NOMO-1 treated with DMSO at 0.1 percent for 48 hours (cell line): Measurements from ENCODE around the gene THEM4.
"Not testable (repeated sequence)": the region's sequence is repeated elsewhere in the genome, so short reads cannot be mapped to it uniquely, and the experiment has no call there.

Source experiments
- DNase-seq: peaks from one replicate; lab custom pipeline; 2025; ENCODE audit not compliant: unreplicated experiment; lab: John Stamatoyannopoulos, UW

Gene THEM4

DNA sequence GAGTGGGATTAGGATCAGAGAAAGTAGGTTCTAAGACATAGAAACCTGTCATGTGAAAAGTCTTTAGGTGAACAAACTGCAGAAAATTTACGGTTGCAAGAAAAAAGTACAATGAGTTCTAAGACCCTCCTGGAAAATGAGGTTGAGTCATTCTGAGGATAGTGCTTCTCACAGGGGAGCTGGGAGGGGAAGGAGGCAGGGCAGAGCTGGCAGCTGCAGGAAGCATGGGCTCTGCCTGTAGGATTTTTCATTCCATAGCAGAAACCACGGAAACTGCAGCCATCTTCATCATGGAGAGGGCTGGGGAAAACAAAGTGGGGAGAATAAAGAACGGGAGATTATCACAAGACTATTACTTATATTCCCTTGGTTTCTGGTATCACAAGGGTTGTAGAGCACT, 25.8 kb upstream of the THEM4 start:
- DNase-seq, result no peak

GRCh38 chr1:151934048-151934493, 24.8 kb upstream of the THEM4 start:
- DNase-seq, result peak; percentile 69

GRCh38 chr1:151924691-151925587, 15.6 kb upstream of the THEM4 start:
- DNase-seq, result no peak

- DNase-seq, result no peak
These were observed 14.1 kb upstream of the THEM4 start for GRCh38 chr1:151923422-151923821.

DNA sequence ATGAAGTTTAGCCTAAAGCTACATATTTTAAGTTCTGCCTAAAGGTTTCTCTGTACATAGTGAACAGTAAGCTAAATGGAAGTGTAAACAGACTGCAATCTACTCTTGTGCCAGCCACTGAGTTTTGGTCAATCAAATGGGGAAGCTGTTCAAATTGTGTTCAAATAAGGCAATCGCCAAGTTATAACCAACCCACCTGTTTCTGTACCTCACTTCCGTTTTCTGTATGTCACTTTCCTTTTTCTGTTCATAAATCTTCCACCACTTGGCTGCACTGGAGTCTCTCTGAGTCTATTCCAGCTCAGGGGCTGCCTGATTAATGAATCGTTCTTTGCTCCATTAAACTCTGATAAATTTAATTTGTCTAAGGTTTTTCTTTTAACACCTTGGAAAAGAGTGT, 10.8 kb upstream of the THEM4 start:
- DNase-seq, result peak; percentile 90

GRCh38 chr1:151918819-151919610, 9.7 kb upstream of the THEM4 start:
- DNase-seq, result peak; percentile 35

GRCh38 chr1:151918156-151918555, 8.8 kb upstream of the THEM4 start:
- DNase-seq, result peak; percentile 32

- peak; percentile 36 for DNase-seq
These were observed 7.5 kb upstream of the THEM4 start for GRCh38 chr1:151916726-151917370.

DNA sequence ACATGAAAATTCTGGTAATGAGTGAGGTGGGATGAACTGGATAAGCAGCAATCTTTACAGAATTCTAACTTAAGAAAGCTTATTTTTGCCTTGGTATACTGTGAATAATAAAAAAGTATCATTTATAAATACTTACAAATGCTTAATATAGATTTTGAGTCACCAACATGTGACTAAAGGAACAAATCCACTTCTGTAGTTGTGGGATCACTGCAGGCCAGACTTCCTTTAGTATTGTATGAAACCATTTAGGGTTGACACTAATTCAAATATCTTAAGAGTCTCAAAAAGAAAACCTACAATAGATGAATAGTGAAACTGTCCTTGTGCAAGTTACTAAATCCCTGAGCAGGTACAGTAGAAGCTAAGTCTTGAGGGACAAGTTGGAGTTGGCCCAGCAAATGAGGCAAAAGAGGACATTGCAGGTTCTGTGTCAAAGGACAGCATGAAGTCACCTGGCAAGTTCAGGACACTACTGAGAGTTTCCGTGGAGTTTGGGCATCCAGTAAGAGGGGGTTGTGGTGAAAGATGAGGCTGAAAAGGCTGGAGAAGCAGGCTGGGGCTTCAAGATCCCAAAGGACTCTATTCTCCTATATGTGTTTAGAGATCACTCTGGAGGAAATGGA, 5.9 kb upstream of the THEM4 start:
- no peak for DNase-seq

DNA sequence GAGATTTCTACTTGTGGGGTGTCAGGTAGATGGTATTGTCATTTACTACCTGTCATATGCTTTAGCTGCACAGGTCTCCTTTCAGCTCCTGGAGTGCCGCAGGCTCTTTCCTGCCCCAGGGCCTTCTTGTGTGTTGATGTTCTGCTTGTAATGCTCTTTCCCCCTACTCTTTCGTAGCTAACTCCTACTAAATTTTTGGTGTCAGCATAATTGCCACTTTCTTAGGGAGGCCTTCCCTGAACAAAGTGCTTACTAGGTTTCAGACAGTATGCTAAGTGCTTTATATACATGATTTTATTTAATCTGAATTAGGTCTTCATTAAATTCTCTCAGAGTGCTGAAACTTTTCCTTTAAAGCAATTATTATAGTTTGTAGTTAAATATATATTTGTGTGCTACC, 4.8 kb upstream of the THEM4 start:
- no peak for DNase-seq

DNA sequence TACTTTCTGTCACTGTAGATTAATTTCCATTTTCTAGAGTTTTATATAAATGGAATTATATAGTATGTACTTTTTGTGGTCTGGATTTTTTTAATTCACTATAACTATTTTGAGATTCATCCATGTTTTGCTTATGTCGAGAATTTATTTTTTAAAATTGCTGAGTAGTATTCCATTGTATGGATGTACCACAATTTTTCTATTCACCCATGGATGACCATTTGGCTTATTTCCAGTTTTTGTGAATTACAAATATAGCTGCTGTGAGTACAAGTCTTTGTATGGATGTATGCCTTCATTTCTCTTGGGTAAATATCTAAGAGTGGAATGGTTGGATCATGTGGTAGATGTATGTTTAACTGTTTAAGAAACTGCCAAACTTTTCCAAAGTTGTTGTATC, 3.7 kb upstream of the THEM4 start:
- DNase-seq, result no peak

- peak; percentile 34 for DNase-seq
These were observed 1.1 kb downstream of the THEM4 start for GRCh38 chr1:151908228-151908691.

DNA sequence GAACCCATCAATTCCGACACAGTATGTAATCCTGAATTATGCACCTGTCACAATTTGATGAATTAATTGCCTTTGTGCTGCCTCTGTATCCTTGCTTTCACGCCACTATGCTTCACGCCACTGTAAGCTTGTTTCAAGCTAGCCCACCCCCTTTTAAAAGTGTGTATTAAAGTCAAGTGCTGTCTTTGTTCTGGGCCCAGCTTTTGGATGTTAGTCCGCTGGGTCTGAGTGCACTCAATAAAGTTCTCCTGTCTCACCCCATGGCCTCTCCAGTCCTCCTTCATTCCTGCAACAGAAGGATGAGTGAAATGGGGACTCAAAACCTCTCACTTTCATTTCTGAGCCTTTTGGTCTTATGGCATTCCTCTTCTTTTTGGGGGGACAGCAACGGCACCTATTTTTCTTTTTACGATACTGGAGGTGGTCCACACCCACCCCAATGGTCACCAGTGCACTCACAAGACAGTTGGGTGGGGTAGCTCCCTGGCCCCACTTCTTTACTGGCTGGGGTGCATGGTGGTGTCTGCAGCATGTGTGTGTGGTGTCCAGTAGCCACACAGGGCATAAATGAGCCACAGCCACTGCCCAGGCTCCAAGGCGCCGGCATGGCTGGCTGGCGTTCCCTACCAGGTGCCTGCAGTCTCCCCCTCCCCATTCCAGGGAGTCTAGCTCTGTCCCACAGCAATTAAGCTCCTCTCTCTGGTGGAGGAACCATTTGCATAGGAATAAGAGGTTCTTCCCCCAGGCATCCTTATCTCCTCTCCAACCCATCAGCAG, 1.8 kb downstream of the THEM4 start:
- DNase-seq, result no peak

DNA sequence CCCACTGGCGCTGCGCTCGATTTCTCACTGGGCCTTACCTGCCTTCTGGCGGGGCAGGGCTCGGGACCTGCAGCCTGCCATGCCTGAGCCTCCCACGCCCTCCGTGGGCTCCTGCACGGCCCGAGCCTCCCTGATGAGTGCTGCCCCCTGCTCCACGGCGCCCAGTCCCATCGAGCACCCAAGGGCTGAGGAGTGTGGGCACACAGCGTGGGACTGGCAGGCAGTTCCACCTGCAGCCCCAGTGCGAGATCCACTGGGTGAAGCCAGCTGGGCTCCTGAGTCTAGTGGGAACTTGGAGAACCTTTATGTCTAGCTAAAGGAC, 3.0 kb downstream of the THEM4 start:
- DNase-seq, result not testable (repeated sequence)

GRCh38 chr1:151905443-151906323, 3.6 kb downstream of the THEM4 start:
- DNase-seq, result not testable (repeated sequence)

DNA sequence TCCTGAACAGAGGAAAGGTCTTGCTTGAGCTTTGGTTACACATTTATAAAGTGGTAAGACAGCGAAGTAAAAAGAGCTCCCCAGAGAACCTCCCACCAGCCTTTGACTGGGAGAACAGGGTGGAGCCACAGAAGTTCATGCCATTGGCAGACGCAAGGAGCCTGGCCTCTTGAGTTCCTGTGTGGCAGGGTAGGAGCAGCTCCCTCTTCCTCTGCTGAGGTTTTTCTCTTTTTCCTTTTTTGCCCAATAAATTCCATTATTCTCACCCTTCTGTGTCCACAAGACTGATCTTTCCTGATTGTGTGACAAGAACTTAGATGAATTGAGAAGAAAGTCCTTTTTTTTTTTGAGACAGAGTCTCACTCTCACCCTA, 4.3 kb downstream of the THEM4 start:
- DNase-seq, result no peak

DNA sequence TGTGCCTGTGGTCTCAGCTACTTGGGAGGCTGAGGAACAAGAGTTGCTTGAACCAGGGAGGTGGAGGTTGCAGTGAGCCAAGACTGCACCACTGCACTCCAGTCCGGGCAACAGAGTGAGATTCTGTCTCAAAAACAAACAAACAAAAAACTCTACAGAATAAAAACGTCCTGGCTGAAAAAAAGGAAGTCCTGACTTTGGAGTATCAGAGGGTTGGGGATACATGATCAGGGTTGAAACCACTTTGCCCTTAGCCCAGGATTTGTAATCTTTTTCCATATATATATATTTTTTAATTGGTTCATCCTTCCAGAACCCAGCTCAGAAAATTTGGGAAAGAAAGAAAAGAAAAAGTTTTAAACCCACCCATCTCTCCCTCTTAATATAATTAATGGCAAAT, 6.5 kb downstream of the THEM4 start:
- no peak for DNase-seq

DNA sequence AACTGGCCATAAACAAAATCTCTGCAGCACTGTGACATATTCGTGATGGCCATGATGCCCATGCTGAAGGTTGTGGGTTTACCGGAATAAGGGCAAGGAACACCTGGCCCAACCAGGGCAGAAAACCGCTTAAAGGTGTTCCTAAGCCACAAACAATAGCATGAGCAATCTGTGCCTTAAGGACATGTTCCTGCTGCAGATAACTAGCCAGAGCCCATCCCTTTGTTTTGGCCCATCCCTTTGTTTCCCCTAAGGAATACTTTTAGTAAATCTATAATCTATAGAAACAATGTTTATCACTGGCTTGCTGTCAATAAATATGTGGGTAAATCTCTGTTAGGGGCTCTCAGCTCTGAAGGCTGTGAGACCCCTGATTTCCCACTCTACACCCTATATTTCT, 8.5 kb downstream of the THEM4 start:
- DNase-seq, result not testable (repeated sequence)

DNA sequence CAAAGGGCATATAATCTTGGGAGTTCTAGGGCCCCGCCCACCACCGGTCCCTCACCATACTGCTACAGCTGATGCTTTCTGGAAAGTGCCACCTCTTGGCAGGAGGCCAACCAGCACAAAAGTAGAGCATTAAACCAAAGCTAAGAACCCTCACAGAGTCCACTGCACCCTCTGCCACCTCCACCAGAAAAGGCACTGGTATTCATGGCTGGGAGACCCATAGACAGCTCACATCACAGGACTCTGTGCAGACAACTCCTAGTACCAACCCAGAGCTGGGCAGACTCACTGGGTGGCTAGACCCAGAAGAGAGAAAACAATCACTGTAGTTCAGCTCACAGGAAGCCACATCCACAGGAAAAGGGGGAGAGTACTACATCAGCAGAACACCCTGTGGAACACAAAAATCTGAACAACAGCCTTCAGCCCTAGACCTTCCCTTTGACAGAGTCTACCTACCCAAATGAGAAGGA, 10.8 kb downstream of the THEM4 start:
- no peak for DNase-seq
